NCI-H187 (cell line): Measurements from ENCODE around the gene TMEM100.

Experiments used
- DNase-seq, 2 experiments: peaks; one replicate each; lab custom pipeline; 2025; lab: John Stamatoyannopoulos, UW

Gene TMEM100

GRCh38 chr17:55717898-55718735 is 4.5 kb downstream of the TMEM100 start:
- DNase-seq, result peak; percentile 31 to 45

GRCh38 chr17:55717432-55717831 is 5.2 kb downstream of the TMEM100 start:
- no peak for DNase-seq

- DNase-seq, result peak; percentile 8 to 36
Measured at GRCh38 chr17:55710829-55711496, 11.7 kb downstream of the TMEM100 start.

- no peak for DNase-seq
Measured at GRCh38 chr17:55710410-55710809, 12.3 kb downstream of the TMEM100 start.

- no peak for DNase-seq
Measured at GRCh38 chr17:55709984-55710383, 12.7 kb downstream of the TMEM100 start.

- DNase-seq, result no peak
Measured at GRCh38 chr17:55709440-55709839, 13.2 kb downstream of the TMEM100 start.

- DNase-seq, result no peak
Measured at GRCh38 chr17:55708175-55708974, 14.3 kb downstream of the TMEM100 start.

- no peak for DNase-seq
Measured at GRCh38 chr17:55706808-55707773, 15.6 kb downstream of the TMEM100 start.

GRCh38 chr17:55705847-55706246 is 16.8 kb downstream of the TMEM100 start:
- DNase-seq, result no peak

GRCh38 chr17:55704401-55704800 is 18.3 kb downstream of the TMEM100 start:
- DNase-seq, result no peak

- DNase-seq, result no peak
Measured at GRCh38 chr17:55702150-55702549, 20.5 kb downstream of the TMEM100 start.

- peak in 1 of 2 experiments; percentile 10 for DNase-seq
Measured at GRCh38 chr17:55699181-55699860, 23.3 kb downstream of the TMEM100 start.

- no peak for DNase-seq
Measured at GRCh38 chr17:55694286-55694910, 28.3 kb downstream of the TMEM100 start.

GRCh38 chr17:55693254-55694216 is 29.1 kb downstream of the TMEM100 start:
- no peak for DNase-seq

- no peak for DNase-seq
Measured at GRCh38 chr17:55692276-55692675, 30.4 kb downstream of the TMEM100 start.

GRCh38 chr17:55691666-55692065 is 31.0 kb downstream of the TMEM100 start:
- DNase-seq, result no peak

- no peak for DNase-seq
Measured at GRCh38 chr17:55690105-55690508, 32.6 kb downstream of the TMEM100 start.

GRCh38 chr17:55689672-55690071 is 33.0 kb downstream of the TMEM100 start:
- DNase-seq, result no peak

- DNase-seq, result no peak
Measured at GRCh38 chr17:55688057-55688456, 34.6 kb downstream of the TMEM100 start.
